Dedifferentiated amniotic fluid mesenchymal stem cell (primary cell): Measurements from ENCODE around the gene MDN1.

ENCODE experiments used
- DNase-seq: peaks from one replicate; pipeline ENCODE4 v3.0.0-alpha.2; 2016; ENCODE audit errors: extremely low spot score

MDN1 gene

DNA sequence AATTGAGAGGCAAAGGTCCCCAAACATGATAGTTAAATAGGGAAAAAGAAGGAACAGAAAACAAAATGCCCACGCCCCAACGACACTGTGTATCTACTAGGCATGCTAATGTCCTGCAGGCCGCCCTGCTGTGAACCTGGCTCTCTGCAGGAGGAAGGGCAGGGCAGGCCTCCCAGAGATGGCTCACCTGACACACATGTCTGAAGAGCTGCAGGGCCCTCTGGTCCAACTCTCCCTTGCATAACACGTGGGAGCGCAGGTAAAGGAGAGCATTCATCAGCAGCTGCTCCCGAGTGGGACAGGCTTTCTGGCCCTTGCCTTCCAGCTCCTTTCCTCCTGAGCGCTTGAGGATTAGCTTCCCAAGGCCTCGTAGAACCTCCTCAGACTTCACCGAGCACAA lies 127.3 kb downstream of the MDN1 start:
- no peak for DNase-seq

DNA sequence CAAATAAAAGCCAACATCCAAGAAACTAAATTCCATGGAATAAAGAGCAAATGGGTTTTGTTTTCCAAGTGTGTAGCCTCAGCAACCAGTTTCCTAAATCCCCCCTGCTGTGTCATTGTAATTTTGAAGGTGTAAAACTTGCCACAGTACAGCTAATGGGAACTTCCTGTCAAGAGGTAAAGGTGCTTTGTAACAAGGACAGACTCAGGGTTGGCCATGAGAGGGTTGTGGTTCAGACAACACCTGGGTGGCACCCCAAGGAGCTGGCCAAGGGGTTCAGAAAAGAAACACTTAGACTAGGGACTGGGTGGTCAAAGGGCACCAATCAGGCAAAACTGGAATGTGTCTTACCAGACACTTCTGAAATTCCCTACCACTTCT lies 128.7 kb downstream of the MDN1 start:
- no peak for DNase-seq

DNA sequence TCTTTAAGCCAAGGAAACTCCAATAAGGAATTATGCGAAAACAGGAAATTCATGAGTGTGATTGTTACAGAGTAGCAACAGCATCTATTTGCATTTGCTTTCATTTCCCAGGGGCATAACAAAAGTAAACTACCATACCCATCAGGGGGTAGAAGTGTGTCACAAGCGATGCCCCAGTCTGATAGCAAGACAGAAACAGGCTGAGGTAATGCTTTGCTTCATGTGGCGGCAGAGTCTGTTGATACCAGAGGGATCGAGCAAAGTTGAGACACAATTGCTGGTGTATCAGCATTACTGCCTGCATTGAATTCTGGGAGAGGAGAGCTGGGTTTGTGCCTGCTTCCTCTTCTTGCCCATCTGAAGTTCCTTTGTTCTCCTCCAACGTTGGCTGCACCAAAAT lies 129.9 kb downstream of the MDN1 start:
- no peak for DNase-seq

DNA sequence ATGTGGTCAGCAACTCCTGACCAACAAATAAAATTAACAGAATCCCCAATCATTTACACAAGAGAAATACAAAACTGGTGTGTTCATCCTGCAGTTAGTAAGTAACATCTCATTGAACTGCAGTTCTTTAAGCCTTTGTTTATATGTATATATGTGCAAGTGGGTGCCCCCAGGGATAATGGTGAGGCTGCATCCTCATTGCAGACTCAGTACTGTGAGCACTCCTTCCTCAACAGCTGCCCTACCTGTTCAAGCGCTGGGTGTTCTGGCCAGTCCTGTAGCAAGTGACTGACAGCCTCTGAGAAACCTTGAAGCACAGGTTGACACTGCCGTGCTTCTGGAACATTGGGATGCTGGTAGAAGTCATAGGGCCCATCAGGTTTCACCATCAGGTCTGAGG lies 131.3 kb downstream of the MDN1 start:
- no peak for DNase-seq

DNA sequence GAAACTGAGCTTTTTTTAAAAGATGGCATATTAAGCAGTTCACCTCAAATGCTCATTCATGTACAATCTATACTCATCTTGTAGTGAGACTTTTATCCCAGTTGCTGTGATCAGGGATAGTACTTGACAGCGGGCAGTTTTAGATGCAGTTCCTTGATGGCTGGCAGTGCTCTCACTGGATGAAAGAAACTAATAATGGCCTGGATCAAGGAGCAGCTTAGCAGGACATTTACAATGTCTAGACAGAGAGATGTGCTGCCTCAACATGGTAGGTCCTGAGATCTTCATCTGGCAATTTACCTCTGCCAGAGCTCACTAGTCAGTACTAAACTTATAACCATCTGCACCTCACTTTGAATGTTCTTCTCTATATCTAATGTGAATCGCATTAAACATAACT lies 134.3 kb downstream of the MDN1 start:
- no peak for DNase-seq

DNA sequence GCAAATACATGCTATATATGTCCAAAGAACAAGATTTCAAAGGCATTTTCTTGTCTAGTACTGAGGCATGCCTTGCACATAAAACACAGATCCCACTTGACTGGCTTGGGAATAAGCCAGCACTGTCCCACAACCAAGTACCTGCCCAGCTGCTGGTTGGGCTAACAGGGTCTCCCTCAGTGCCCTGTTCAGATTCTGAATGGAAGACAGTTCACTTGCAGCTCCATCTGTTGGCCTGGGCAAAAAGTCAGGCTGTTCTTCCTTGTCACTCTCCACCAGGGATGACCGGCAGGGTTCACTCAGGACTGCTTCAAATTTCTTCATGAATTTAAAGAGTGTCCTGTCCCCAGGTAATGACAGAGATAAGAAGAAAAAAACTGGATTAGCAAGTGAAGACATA lies 136.6 kb downstream of the MDN1 start:
- no peak for DNase-seq

DNA sequence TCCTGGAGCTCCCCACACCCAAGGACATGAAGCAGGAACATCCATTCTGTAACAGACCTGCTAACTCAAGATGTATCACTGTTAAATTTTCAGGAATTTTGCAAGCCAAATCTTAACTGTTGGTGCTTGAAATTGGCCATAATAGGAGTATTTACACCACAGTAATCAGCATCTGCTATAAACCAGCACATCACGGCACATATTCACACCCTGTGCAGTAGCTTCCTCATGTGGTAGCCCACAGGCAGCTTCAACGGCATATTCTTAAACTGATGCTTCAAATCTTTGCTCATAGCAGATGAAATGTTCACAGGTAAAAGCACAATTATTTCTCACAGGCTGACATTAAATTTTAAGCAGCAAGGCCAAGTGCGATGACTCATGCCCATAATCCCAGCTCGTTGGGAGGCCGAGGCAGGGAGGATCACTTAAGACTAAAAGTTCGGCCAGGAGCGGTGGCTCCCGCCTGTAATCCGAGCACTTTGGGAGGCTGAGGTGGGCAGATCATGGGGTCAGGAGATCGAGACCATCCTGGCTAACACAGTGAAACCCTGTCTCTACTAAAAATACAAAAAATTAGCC lies 137.5 kb downstream of the MDN1 start:
- no peak for DNase-seq

DNA sequence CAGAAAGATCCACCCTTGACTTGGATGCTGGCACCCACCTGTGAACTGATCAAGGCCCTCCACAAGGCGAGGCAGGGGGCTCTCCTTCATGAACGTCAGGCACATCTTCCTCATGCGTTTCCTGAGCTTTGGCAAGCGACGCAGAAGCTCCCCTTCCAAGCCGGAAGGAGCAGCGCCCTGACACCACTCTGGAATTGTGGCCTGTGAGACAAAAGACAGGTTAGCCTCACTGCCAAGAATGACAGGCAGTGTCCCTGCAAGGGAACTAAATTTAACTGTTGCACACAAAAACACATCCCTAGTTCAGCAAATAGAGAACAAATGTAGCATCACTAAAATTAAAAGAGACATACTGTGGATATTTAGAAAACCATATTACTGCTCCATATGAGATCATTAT lies 139.0 kb downstream of the MDN1 start:
- no peak for DNase-seq

DNA sequence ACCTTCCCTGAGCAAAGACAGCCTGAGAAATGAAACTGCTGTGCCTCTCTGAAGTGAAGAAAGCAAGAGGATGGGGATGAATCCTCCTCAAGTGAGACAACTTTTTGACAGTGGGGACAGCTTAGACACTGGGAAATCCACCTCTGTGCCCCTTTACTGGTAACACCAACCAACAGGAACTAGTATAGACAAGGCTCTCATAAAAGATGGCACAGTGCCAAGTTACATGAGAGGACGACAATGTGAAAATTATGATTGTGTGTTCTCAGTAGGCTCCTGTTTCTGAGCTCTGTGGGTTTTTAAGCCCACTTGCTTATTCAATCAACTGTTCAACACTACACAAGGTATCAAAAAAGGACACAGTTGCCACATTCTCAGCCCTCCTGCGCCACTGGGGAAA lies 139.4 kb downstream of the MDN1 start:
- no peak for DNase-seq

DNA sequence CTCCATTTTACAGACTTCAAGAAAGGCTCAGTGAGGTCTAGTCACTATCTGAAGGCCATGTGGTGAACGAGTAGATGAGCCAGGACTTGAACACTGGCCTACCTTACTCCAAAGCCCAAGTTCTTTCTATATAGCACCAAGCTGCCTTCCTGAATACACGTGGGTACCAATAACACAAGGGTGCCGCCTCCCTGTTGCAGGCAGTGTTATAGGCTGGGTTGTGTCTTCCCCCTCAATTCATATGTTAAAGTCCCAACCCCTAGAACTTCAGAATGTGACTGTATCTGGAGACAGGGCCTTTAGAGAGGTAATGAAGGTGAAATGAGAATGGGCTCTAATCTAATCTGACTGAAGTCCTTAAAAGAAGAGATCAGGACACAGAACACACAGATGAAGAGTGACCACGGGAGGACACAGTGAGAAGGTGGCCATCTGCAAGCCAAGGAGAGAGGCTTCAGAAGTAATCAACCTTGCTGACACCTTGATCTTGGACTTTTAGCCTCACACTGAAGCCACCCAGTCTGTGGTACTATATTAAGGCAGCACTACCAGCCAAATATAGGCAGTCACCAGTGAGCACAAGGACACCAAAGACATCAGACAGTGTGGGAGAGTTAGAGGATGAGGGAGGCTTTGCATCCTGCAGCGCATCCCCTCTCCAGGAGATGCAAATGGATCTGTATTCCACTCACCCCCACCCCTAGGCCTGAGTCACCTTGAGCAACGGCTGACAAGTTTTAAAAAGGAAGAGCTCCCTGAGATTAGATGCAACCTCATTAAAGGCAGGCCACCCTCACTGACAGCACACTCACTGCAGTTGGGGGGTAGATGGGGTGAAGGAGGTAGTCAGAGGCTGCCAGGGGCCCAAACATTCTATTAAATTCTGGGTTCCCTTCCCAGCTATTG lies 140.1 kb downstream of the MDN1 start:
- no peak for DNase-seq

DNA sequence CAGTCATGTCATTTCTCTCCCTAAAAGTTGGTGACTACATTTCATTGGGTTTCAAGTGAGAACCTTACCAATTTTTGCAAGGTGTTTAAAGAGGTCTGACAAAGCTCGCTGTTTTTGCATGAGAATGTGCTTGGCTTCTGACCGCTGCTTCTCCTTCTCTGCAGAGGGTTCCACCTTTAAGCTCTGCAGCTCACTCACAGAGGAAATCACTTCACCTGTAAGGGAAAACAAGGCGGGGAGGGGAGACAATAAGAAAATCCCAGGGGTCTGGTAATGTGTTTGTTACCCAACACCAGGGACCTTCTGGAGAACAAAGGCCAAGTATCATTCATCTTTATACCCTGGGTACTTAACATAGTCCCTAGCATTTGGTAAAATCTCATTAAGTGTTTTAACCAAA lies 141.1 kb downstream of the MDN1 start:
- no peak for DNase-seq

DNA sequence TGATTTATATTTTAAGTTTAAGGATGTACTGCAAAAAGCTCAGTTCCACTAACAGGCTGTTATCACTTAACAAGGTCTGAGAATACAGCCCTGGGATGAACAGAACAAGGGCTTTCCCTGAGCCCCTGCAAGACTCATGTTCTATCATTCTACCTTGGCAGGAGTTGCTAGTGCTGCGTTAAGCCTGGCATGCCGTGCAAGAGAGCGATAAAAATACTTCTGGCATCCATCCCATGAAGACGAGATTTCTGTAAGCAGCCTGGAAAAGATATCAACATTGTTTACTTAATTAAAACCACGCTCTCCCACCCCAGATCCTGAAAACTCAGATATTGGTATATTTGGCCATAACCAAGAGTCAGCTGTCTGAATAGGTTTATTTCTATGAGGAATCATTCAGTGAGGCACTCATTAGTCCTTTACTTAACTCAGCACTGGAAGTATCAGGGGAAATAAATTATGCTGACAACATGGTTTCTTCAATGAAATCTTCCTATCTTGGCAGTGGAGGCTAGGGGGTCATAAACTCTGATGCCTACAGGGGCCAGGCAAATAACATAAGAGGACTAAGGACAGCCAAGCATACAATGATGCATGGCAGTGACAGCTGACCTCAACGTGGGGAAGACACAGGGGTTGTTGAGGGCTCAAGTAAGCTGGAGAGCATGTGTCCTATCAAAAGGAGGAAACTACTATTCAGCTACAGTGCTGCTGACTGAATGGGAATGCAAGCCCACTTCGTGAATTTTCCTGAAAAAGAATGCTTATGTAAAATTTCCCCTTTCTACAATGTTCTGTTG lies 143.4 kb downstream of the MDN1 start:
- no peak for DNase-seq

DNA sequence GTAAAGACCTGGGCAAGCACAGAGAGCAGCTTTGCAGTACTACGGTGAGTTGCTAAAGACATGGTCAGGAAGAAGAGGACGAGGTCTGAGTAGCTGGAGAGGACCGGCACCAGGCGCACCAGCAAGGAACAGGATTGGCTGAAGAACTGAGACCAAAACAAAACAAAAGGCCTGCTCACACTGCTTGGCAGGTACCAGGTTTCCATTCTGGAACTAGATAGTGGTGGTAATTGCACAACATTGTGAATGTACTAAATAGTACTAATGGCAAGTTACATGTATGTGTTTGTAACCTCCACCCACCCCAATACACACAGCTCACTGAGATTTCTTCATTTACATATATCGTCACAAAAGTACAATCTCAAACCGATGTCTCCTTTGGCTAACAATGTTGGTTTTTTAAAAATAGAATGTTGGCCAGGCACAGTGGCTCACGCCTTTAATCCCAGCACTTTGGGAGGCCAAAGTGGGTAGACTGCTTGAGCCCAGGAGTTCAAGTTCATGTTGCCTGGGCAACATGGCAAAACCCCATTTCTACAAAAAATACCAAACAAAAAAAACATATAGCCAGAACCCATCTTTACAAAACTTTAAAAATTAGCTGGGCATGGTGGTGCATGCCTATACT lies 148.5 kb downstream of the MDN1 start:
- no peak for DNase-seq

DNA sequence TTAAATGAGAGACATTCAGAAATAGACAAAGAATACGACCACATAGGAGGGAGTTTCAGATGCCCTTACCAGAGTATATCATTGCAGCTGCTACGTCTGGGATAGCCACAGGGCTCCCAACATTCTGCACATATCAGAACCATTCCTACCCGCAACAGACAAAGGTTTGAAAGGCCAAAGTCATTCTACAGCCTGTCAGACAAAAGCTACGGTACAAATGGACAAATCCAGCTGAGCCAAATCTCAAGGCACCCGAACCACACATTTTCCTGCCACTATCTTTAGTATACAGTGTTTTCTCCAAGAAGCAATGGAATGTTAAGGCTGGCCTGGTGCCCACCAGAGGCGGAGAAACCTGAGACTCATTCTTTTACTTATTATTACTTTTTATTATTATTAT lies 150.6 kb downstream of the MDN1 start:
- no peak for DNase-seq

DNA sequence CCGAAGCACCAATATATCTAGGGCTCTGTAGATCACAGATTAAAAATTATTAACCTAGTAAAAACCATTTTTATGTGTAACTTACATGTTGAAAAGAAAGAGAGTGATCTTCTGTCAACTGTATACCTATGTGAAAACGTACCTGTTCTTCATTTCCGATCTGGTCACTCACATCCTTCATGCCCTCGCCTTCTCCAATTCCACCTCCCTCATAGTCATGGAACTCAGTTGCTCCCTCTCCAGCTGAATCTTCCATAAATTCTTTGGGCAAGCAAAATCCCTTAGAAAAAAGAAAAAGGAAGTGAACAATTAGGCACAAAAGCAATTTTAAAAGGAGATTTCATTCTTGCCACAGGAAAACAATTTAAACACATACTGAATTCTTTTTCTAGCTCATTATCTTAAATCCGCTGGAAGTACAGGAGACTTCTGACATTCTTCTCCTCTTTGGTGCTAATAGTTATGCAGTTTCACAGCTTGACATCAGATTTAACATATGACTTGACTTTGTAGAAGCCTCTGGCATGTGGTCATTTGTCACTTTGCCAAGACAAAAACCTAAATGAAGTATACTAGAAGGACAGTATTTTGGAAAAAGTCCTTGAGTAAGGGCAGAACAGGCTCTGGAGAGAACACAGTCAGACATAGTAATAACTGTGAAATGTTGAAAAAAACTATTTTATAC lies 151.6 kb downstream of the MDN1 start:
- DNase-seq, result peak; percentile 51

DNA sequence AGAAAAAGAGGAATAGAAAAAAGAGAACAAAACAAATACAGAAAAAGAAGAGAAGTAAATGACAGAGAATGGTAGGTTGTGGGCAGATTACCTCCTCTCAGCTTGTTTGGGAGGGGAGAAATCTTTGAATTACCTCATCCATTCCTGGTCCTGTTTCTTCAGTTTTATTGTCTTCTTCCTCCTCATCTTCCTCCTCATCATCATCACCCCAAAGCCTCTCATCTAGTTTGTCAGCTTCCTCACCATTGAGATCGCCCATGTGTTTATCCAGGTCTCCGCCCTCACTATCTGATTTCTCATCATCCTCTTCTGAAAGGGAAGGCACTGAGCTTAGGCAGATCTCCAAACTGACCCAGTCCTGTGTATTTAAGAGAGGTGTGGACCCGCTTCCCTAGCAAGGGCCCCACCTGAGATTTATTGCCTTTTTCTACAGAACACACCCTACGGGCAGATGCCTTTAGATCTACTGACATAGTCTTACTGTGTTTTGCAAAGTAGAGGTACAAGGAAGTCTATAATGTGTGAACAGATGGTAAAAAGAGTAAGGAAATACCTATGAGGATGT lies 156.9 kb downstream of the MDN1 start:
- DNase-seq, result no peak

DNA sequence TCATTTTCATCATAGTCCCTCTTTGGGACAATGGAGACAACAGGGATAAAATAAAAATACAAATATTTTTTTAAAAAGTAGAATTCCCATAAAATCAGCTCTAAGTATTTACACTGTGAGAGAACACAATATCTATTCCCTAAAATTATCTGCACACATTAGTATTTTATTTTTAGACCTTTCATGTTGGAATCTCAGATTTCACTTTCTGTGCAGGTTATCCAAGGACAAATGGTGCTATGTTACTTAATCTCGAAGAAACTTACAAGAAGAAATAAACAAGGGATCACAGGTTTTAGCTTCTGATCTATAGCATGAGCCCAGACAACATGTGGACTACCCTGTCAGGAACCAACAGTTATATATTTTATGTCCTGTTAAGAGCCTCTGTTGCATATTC lies 158.0 kb downstream of the MDN1 start:
- DNase-seq, result no peak

DNA sequence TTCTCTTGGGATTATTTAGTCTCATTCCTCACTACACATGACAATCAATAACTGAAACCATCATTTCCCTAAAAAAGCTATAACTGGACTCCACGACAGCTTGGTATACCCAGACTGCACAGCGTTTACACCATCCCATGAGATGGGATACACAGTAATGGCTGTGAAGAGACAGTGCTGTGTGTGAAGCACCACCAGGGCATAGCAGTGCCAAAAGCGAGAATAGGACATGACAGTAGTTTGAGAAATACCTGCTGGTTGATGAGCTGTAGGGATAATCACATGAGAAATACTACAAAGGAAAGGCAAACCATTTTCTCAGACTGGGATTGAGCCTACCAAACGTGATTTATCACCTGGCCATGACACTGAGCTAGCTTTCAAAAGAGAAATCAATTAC lies 158.6 kb downstream of the MDN1 start:
- DNase-seq, result no peak

DNA sequence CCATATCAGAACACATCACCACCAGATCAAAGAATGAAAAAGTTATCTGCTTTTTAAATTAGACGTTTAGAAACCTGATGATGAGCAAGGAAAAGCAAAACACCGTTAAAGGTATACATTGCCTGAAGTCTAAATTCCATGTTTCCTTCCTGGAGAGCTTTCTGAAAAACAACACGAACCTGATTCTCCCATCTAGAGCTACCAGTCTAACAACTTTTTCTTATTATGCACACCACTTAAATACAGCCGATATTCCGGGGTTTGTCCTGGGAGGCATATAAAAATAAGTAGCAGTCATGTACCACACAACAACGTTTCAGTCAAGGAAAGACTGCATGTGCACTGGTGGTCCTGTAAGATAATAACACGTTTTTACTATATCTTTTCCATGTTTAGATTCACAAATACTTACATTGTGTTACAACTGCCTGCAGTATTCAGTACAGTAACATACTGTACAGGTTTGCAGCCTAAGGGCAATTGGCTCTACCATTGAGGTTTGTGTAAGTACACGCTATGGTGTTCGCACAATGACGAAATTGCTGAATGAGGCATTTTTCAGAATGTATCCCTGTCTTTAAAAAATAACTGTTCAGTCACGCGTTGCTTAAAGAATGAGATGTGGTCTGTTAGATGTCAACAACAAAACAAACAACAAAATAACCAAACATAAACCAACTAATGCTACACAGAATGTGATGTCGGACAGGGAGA lies 162.0 kb downstream of the MDN1 start:
- DNase-seq, result no peak

DNA sequence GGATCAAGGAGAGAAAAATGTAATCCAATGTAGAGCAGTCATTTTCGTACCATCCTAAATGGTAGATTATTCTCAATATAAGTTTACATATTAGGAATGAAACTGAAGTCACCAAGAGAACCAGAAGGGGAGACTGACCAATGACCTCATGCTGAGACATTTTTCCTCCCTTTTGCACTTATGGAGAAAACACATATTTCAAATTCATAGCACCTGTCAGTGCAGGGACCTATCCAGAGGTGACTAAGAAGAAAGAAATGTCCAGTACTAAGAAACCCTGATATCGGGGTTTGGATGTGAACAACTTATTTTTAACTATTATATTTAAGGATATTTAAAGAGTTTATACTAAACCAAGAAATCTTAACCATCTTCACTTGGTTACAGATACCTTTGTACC lies 164.5 kb downstream of the MDN1 start:
- no peak for DNase-seq

DNA sequence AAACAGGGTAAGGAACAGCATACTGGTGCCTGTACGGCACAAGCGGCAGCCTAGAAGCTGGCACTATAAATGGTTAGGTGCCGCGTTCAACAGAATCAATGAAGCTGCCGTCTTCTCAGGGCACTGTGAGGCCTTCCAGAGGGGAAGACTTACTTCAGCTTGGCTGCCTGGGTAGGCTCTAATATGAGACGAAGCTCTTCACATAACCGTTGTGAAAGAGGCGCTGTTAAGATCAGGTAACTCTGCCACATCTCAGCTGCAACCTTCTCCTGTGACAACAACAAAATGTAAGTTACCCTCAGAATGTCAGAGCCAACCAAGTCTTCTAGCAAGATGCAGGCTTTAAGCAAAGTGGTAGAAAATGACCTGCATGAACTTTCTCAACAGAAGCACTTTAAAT lies 169.0 kb downstream of the MDN1 start:
- DNase-seq, result no peak
